HG03571 (cell line): ENCODE data around the gene APOBEC3C.
"Not testable (repeated sequence)": the region's sequence is repeated elsewhere in the genome, so short reads cannot be mapped to it uniquely, and the experiment has no call there.

Source experiments
- ATAC-seq: cut with Tn5 transposase; IDR thresholded peaks from one replicate; pipeline ENCODE4 v1.9.1; 2021; ENCODE audit not compliant: unreplicated experiment

APOBEC3C gene

GRCh38 chr22:38981992-38982927, 31.8 kb upstream of the APOBEC3C start, which contains the start of gene APOBEC3B:
TSS of gene APOBEC3B (plus strand) at chr22:38982347. CDS start at chr22:38982454, 107 bp downstream.
- peak; percentile 45 for ATAC-seq

- no peak for ATAC-seq
Observed at GRCh38 chr22:38984224-38984623, 29.8 kb upstream of the APOBEC3C start.

GRCh38 chr22:38984784-38985757, 29.0 kb upstream of the APOBEC3C start:
- peak; percentile 54 for ATAC-seq

GRCh38 chr22:38986629-38987028, 27.4 kb upstream of the APOBEC3C start:
- ATAC-seq, result no peak

- no peak for ATAC-seq
Observed at GRCh38 chr22:38987171-38987895, 26.7 kb upstream of the APOBEC3C start.

- ATAC-seq, result no peak
Observed at GRCh38 chr22:38989466-38989865, 24.6 kb upstream of the APOBEC3C start.

- not testable (repeated sequence) for ATAC-seq
Observed at GRCh38 chr22:38992871-38993371, 21.1 kb upstream of the APOBEC3C start.

- no peak for ATAC-seq
Observed at GRCh38 chr22:38996105-38996504, 18.0 kb upstream of the APOBEC3C start.

GRCh38 chr22:38997518-38997917, 16.5 kb upstream of the APOBEC3C start:
- ATAC-seq, result no peak

- no peak for ATAC-seq
Observed at GRCh38 chr22:39003165-39003638, 10.9 kb upstream of the APOBEC3C start.

- ATAC-seq, result no peak
Observed at GRCh38 chr22:39007177-39007576, 6.9 kb upstream of the APOBEC3C start.

GRCh38 chr22:39008271-39008850, 5.7 kb upstream of the APOBEC3C start:
- ATAC-seq, result not testable (repeated sequence)

- ATAC-seq, result no peak
Observed at GRCh38 chr22:39010946-39011345, 3.1 kb upstream of the APOBEC3C start.

GRCh38 chr22:39012533-39013511, 1.2 kb upstream of the APOBEC3C start:
- ATAC-seq, result no peak

- ATAC-seq, result not testable (repeated sequence)
Observed at GRCh38 chr22:39013561-39013941, 506 bp upstream of the APOBEC3C start.

GRCh38 chr22:39014723-39015121, 665 bp downstream of the APOBEC3C start:
- not testable (repeated sequence) for ATAC-seq

GRCh38 chr22:39016592-39016991, 2.5 kb downstream of the APOBEC3C start:
- ATAC-seq, result no peak

GRCh38 chr22:39017596-39018365, 3.7 kb downstream of the APOBEC3C start:
- no peak for ATAC-seq
